Embryonic facial prominence (tissue), 1 donor: ENCODE results near the gene ATP6V1E1.

Source experiments
- DNase-seq: peaks from one replicate; pipeline ENCODE4 v3.0.0-alpha.2; 2016; ENCODE audit errors: extremely low spot score

Gene ATP6V1E1

GRCh38 chr22:17542452-17542851 is 86.1 kb downstream of the ATP6V1E1 start:
- DNase-seq, result no peak
